Measurements from ENCODE around the gene CEMIP. TPM values are rescaled to one million over a fixed set of nuclear protein-coding genes. Genes with fewer than 3 reads are reported as not detected.

The CEMIP gene
- total RNA-seq, 1 donor from 2014 or later: 0.46 TPM

Small RNAs within 50 kb of the gene (microRNA-seq; reads per million reads assigned to microRNA genes)
- gene MIR4514 (not detected), gene MIR549A (not detected)

Other genes with a start within 250 kb of the CEMIP start
- gene ABHD17C, start 84.1 kb upstream of the CEMIP start, total RNA-seq: 8.5 TPM
- 12.5 TPM for gene MESD, start 210.4 kb downstream of the CEMIP start, total RNA-seq
- 7.3 TPM for gene TLNRD1, start 221.6 kb downstream of the CEMIP start, total RNA-seq

Data from cardiac septum (tissue), 1 donor.